ENCODE data around the gene SLC6A3. TPM values are rescaled to one million over a fixed set of nuclear protein-coding genes. Genes with fewer than 3 reads are reported as not detected.
"Not testable (repeated sequence)": the region's sequence is repeated elsewhere in the genome, so short reads cannot be mapped to it uniquely, and the experiment has no call there.

The SLC6A3 gene
- polyA plus RNA-seq, 1 experiment: not detected

GRCh38 chr5:1429496-1429895, 15.7 kb downstream of the SLC6A3 start:
- no peak overlapping the region for H3K4me3 ChIP-seq (ENCODE audit: low read depth, low read length)
- no peak for TF ChIP-seq CTCF (IDR thresholded peaks at IDR 0.05; ENCODE audit: low read depth, low read length)
- ChIA-PET CTCF (no interaction called here), POLR2A (no interaction called here)
- peaks cover 58% of the 10 kb centered on the region for H3K9me3 ChIP-seq (ENCODE audit: control insufficient read depth, insufficient read depth, low read length)
- DNase-seq (ENCODE audit: low read depth, low spot score): no peak
- H3K27me3 ChIP-seq (ENCODE audit: control insufficient read depth, insufficient read depth, low read length): peaks cover 2% of the 10 kb centered on the region
- H3K27ac ChIP-seq (ENCODE audit: low read depth, low read length): no peak overlapping the region

- Histone ChIP-seq H3K27ac (ENCODE audit: low read depth, low read length) (no peak overlapping the region), H3K27me3 (ENCODE audit: control insufficient read depth, insufficient read depth, low read length) (peaks cover 2% of the 10 kb centered on the region), H3K9me3 (ENCODE audit: control insufficient read depth, insufficient read depth, low read length) (peaks cover 63% of the 10 kb centered on the region), H3K4me3 (ENCODE audit: low read depth, low read length) (no peak overlapping the region)
- ChIA-PET CTCF (no interaction called here), POLR2A (no interaction called here)
- no peak for DNase-seq (ENCODE audit: low read depth, low spot score)
- TF ChIP-seq CTCF (IDR thresholded peaks at IDR 0.05; ENCODE audit: low read depth, low read length): no peak
These were observed 16.2 kb downstream of the SLC6A3 start for GRCh38 chr5:1429066-1429465.

GRCh38 chr5:1428107-1428506, 17.1 kb downstream of the SLC6A3 start:
- CTCF ChIA-PET: no interaction called here
- no peak overlapping the region for H3K4me3 ChIP-seq (ENCODE audit: low read depth, low read length)
- H3K27ac ChIP-seq (ENCODE audit: low read depth, low read length): no peak overlapping the region
- no peaks in the 10 kb centered on the region for H3K27me3 ChIP-seq (ENCODE audit: control insufficient read depth, insufficient read depth, low read length)
- no peak for TF ChIP-seq CTCF (IDR thresholded peaks at IDR 0.05; ENCODE audit: low read depth, low read length)
- peaks cover 63% of the 10 kb centered on the region for H3K9me3 ChIP-seq (ENCODE audit: control insufficient read depth, insufficient read depth, low read length)
- POLR2A ChIA-PET: no interaction called here
- no peak for DNase-seq (ENCODE audit: low read depth, low spot score)

GRCh38 chr5:1424716-1425115, 20.5 kb downstream of the SLC6A3 start:
- Histone ChIP-seq H3K27me3 (ENCODE audit: control insufficient read depth, insufficient read depth, low read length) (no peaks in the 10 kb centered on the region), H3K4me3 (ENCODE audit: low read depth, low read length) (no peak overlapping the region), H3K27ac (ENCODE audit: low read depth, low read length) (no peak overlapping the region), H3K9me3 (ENCODE audit: control insufficient read depth, insufficient read depth, low read length) (peaks cover 47% of the 10 kb centered on the region)
- no peak for TF ChIP-seq CTCF (IDR thresholded peaks at IDR 0.05; ENCODE audit: low read depth, low read length)
- ChIA-PET CTCF (no interaction called here), POLR2A (no interaction called here)
- no peak for DNase-seq (ENCODE audit: low read depth, low spot score)

GRCh38 chr5:1423901-1424603, 21.2 kb downstream of the SLC6A3 start:
- TF ChIP-seq CTCF (IDR thresholded peaks at IDR 0.05; ENCODE audit: low read depth, low read length): no peak
- no peak overlapping the region for H3K4me3 ChIP-seq (ENCODE audit: low read depth, low read length)
- H3K27me3 ChIP-seq (ENCODE audit: control insufficient read depth, insufficient read depth, low read length): no peaks in the 10 kb centered on the region
- H3K9me3 ChIP-seq (ENCODE audit: control insufficient read depth, insufficient read depth, low read length): peaks cover 42% of the 10 kb centered on the region
- ChIA-PET POLR2A (no interaction called here), CTCF (no interaction called here)
- no peak for DNase-seq (ENCODE audit: low read depth, low spot score)
- no peak overlapping the region for H3K27ac ChIP-seq (ENCODE audit: low read depth, low read length)

- peaks cover 38% of the 10 kb centered on the region for H3K9me3 ChIP-seq (ENCODE audit: control insufficient read depth, insufficient read depth, low read length)
- H3K4me3 ChIP-seq (ENCODE audit: low read depth, low read length); POLR2A ChIA-PET; CTCF ChIA-PET; DNase-seq (ENCODE audit: low read depth, low spot score); H3K27ac ChIP-seq (ENCODE audit: low read depth, low read length); H3K27me3 ChIP-seq (ENCODE audit: control insufficient read depth, insufficient read depth, low read length): not testable (repeated sequence)
These were observed 22.7 kb downstream of the SLC6A3 start for GRCh38 chr5:1422522-1422921.

Measured in AG04450 (cell line).